Measurements from ENCODE around the gene ZSWIM5. TPM values are rescaled to one million over a fixed set of nuclear protein-coding genes. Genes with fewer than 3 reads are reported as not detected.

Gene ZSWIM5
- total RNA-seq, 1 donor from 2014 or later: 2.7 TPM

GRCh38 chr1:45155423-45155822 lies 51.0 kb downstream of the ZSWIM5 start:
- H3K4me3 ChIP-seq: no peak overlapping the region
- H3K9me3 ChIP-seq: no peaks in the 10 kb centered on the region
- no peak for DNase-seq (ENCODE audit: extremely low spot score in 2 of 2)
- intact Hi-C loops (cut with DNase I): no loop called here
- H3K27me3 ChIP-seq: no peaks in the 10 kb centered on the region
- H3K27ac ChIP-seq: no peak overlapping the region
- H3K4me1 ChIP-seq: no peaks in the 10 kb centered on the region
- no peak for TF ChIP-seq CTCF (IDR thresholded peaks at IDR 0.05)
- no peak for TF ChIP-seq POLR2AphosphoS5 (IDR thresholded peaks at IDR 0.05; ENCODE audit: insufficient read depth in 1 of 2, low read depth in 1 of 2)
- no peak for TF ChIP-seq POLR2A (IDR thresholded peaks at IDR 0.05)
- no peaks in the 10 kb centered on the region for H3K36me3 ChIP-seq

- TF ChIP-seq POLR2AphosphoS5 (IDR thresholded peaks at IDR 0.05; ENCODE audit: insufficient read depth in 1 of 2, low read depth in 1 of 2) (no peak), POLR2A (IDR thresholded peaks at IDR 0.05) (no peak), CTCF (IDR thresholded peaks at IDR 0.05) (no peak)
- Histone ChIP-seq H3K36me3 (no peaks in the 10 kb centered on the region), H3K4me1 (no peaks in the 10 kb centered on the region), H3K27ac (no peak overlapping the region), H3K4me3 (no peak overlapping the region), H3K9me3 (no peaks in the 10 kb centered on the region), H3K27me3 (no peaks in the 10 kb centered on the region)
- intact Hi-C loops (cut with DNase I): no loop called here
- DNase-seq (ENCODE audit: extremely low spot score in 2 of 2): no peak
These were observed 54.3 kb downstream of the ZSWIM5 start for GRCh38 chr1:45152126-45152525.

- Histone ChIP-seq H3K4me1 (no peaks in the 10 kb centered on the region), H3K4me3 (no peak overlapping the region), H3K36me3 (no peaks in the 10 kb centered on the region), H3K27me3 (no peaks in the 10 kb centered on the region), H3K27ac (no peak overlapping the region), H3K9me3 (no peaks in the 10 kb centered on the region)
- intact Hi-C loops (cut with DNase I): no loop called here
- TF ChIP-seq POLR2A (IDR thresholded peaks at IDR 0.05): no peak
- TF ChIP-seq CTCF (IDR thresholded peaks at IDR 0.05): no peak
- TF ChIP-seq POLR2AphosphoS5 (IDR thresholded peaks at IDR 0.05; ENCODE audit: insufficient read depth in 1 of 2, low read depth in 1 of 2): no peak
- DNase-seq (ENCODE audit: extremely low spot score in 2 of 2): no peak
These were observed 58.1 kb downstream of the ZSWIM5 start for GRCh38 chr1:45148209-45148825.

GRCh38 chr1:45146833-45147232 lies 59.6 kb downstream of the ZSWIM5 start:
- Histone ChIP-seq H3K4me3 (no peak overlapping the region), H3K4me1 (no peaks in the 10 kb centered on the region), H3K9me3 (no peaks in the 10 kb centered on the region), H3K27me3 (no peaks in the 10 kb centered on the region), H3K36me3 (no peaks in the 10 kb centered on the region), H3K27ac (no peak overlapping the region)
- no peak for TF ChIP-seq CTCF (IDR thresholded peaks at IDR 0.05)
- TF ChIP-seq POLR2A (IDR thresholded peaks at IDR 0.05): no peak
- TF ChIP-seq POLR2AphosphoS5 (IDR thresholded peaks at IDR 0.05; ENCODE audit: insufficient read depth in 1 of 2, low read depth in 1 of 2): no peak
- intact Hi-C loops (cut with DNase I): no loop called here
- DNase-seq (ENCODE audit: extremely low spot score in 2 of 2): no peak

GRCh38 chr1:45141247-45142003 lies 65.0 kb downstream of the ZSWIM5 start:
- intact Hi-C loops (cut with DNase I): no loop called here
- no peak overlapping the region for H3K4me3 ChIP-seq

More at GRCh38 chr1:45141247-45142003, 65.0 kb downstream of the ZSWIM5 start:
- no peak overlapping the region for H3K27ac ChIP-seq
- no peak for DNase-seq (ENCODE audit: extremely low spot score in 2 of 2)
- no peaks in the 10 kb centered on the region for H3K27me3 ChIP-seq
- TF ChIP-seq POLR2A (IDR thresholded peaks at IDR 0.05) (no peak), POLR2AphosphoS5 (IDR thresholded peaks at IDR 0.05; ENCODE audit: insufficient read depth in 1 of 2, low read depth in 1 of 2) (no peak), CTCF (IDR thresholded peaks at IDR 0.05) (no peak)
- no peaks in the 10 kb centered on the region for H3K9me3 ChIP-seq
- H3K4me1 ChIP-seq: no peaks in the 10 kb centered on the region
- H3K36me3 ChIP-seq: no peaks in the 10 kb centered on the region
